NCI-H446 treated with DMSO at 0.1 percent for 48 hours (cell line): Measurements from ENCODE around the gene CD247.

Experiments
- DNase-seq: peaks from one replicate; lab custom pipeline; 2025; lab: John Stamatoyannopoulos, UW

The CD247 gene

DNA sequence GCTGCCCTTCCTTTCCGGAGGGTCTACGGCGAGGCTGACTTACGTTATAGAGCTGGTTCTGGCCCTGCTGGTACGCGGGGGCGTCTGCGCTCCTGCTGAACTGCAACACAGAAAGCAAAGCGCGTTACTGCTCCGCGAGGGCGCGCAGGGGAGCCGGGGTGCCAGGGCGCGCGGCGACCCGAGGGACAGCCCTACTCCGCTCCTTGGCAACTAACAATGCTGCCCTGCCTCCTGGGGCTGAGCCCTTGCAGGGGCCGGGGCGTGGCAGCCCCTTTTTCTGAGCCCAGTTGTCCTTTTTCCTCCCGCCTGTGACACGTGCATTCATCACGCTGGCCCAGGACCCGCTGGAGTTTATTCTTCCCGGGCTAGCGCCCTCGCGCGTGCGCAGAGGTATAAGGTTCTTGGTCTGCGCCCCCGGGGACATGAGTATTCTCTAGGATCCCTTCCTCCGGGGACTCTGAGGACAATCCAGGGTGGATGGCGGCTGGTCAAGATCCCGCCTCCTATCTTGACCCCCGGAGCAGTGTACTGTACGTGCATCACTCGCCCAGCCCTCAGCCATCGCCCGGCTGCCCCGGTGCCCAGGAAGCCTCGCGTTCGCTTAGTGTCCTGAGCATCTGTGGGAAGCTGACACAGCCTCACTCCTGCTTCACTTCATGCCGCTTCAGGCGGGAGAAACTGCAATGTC, 78.9 kb downstream of the CD247 start:
- DNase-seq = no peak

DNA sequence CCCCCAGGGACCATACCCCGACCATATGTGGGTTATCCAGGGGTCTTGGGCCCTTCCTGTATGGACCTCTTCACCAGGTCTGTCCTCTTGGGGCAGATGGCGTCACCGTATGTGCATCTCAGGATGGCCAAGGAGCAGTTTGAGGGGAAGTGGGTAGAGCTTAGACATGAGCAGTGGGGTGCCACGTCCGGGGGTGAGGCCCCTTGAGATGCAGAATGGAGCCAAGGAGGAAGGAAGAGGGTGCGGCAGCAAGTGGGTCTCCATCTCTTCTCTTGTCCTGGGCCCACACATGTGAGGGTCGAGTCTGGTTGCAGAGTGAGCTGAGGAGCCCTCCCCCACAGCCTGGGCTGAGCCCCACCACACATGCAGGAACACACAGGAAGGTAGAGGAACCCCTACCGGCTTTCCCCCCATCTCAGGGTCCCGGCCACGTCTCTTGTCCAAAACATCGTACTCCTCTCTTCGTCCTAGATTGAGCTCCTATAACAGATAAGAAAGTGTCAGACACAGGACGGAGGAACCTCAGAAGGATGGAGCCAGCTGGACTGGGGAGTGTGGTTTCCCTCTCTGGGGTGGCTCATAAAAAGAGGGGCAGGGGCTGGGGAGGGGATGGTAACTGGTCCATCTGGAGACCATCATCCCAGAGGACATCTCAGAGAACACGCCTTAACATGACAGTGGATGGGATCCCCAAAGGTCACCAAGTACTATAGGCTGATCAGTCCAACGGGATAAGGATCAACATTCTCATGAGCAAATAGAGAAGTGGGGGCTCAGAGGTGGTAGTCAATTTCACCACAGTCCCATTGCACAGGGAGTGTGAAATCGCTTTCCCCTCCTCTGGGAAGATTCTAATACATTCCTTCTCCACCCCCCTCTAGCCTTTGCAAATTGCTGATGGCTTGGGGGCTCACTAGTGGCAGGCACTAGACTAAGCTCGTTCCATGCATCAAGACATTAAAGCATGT, 79.9 kb downstream of the CD247 start:
- DNase-seq = no peak

GRCh38 chr1:167435484-167435883, 82.8 kb downstream of the CD247 start:
- DNase-seq = no peak

GRCh38 chr1:167434306-167434705, 84.0 kb downstream of the CD247 start:
- no peak for DNase-seq

DNA sequence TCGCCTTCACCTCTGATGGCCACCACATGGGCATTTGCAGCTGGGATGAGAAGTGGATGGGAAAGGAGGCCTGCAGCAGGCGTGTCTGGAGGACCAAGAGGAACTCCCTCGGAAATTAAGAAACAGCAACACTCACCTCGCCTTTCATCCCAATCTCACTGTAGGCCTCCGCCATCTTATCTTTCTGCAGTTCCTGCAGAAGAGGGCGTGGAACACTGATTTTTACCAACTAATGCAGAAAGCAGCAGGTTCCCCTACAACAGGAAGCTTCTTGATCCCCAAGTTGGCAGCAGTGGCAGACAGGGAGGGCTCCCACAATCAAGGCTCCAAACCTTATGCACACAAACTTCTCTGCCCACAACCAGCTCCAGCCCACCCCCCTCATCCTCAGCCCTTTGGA, 84.4 kb downstream of the CD247 start:
- no peak for DNase-seq

GRCh38 chr1:167432780-167433179, 85.5 kb downstream of the CD247 start:
- DNase-seq = no peak

DNA sequence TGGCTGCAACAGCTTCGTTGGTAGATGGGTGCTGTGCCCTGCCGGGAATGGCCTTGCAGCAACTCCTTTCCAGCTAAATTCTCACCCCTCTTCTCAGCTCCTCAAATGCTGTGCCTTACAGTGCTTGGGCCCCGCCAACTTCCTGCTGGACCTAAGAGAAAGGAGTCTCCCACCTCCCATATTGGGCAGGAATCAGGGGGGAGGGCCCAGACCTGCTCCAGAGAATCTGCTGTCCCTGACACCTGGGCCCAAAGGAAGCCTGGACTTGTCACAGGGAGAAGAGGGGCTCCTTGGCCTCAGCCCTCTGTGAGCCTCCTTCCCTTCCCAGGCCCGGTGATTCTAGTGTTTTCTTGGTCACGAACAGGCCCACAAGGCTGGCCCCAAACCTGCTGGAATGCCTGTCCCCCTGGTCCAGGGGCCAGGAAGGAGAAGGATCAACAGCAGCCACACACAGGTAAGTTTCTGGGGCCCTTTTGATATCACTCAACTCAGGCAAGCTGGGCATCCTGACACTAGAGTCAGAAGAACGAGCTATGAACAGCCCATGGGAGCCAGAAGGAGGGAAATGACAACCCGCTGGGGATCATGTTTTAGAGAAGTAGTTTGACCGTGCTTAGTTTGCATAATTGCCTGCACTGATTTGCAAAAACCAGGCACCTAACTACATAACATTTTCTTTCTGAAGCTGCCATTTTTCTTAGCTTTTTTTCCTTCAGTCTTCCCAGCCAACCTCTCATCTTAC, 86.2 kb downstream of the CD247 start:
- DNase-seq = no peak

DNA sequence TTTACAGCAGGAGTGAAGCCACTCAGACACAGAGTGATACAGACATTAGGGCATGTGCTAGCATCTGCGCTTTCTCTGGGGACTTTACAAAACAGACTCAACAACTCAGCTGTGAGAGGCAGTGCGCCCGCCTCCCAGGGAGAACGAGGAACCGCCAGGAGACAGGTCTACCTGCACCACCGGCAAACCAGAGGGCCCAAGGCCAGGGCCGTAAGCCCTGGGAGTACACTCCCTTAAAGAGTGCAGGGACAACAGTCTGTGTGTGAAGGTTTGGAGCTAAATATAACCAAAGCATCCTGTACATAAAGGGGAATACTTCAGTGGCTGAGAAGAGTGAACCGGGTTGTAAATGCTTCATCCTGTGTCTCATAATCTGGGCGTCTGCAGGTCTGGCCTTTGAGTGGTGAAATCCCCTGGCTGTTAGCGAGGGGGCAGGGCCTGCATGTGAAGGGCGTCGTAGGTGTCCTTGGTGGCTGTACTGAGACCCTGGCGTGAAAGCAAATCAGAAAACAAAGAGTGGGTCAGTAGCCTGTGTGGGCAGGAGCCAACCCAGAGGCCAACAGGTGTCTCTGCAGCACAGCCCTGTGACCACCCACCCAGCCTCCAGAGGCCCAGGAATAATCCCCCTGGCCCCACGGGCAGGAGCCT, 86.9 kb downstream of the CD247 start:
- DNase-seq = no peak

DNA sequence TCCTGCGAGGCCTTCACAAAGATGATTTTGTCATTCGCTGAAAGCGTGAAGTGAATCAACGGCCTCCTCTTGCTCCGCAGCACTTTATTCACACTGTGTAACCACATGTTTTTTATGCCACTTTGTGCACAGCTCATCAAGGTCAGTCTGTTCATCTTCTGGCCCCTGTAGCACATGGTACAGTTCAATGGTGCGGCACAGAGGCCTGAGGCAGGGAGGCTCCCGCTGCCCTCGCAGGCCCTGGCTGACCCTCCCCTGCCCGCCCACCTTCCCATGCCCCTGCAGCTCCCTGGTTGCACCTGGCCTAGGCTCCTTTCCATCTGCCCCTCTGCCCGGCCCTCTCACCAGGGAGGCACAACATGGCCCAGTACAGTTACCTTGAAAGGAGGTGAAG, 87.5 kb downstream of the CD247 start:
- DNase-seq = no peak

GRCh38 chr1:167430134-167430848, 88.0 kb downstream of the CD247 start:
- no peak for DNase-seq

DNA sequence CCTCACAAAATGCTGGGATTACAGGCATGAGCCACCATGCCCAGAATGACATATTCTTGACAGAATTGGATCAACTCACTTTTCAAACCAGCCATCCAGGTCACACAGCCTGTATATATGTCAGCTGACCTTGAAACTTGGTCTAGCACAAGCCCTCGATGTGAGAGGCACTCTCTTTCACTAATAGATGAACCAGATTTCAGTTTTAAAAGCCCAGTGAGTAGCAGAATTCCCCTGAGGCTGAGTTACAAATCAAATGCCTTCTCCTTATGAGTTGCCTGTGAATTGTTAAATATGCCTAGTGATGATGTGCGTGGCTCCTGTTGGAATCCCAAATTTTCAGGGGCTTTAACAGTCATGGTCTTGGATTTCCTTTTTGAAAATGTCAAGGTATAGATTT, 88.7 kb downstream of the CD247 start:
- no peak for DNase-seq

DNA sequence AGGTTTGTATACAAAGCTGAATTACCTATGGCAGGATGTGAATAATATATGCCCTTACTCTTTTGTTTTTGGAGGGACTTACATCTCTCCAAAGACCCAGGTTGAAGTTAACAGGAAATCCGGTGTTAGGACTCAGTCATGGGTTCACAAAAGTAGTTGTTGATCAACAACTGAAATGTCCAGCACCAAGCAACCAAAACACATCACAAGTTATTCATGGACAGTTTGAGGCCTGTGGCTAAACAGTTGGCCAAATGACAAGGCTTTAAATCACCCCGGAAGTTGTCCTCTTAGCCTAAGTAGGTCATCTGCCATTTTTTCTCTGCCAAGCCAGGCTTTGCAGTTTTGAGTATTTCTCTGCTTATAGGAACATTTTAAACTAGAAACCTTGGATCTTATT, 89.9 kb downstream of the CD247 start:
- DNase-seq = no peak

DNA sequence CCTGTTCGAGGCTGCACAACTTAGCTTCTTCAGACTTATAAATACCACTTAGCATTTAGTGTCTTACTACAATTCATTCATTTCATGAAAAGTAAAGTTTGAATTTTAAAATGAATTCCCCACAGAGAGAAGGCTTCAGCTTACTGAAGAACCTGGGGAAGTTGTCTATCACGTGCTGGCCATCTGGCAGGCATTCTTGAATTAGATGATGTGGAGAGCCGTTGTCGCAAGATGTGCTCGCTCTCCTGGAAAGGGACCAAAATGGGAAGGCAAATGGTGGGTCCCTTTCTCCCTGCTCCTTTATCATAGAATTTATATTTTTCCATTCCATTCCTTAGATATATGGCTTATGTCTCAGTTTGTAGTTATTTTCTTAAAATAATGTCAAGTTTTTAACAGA, 90.5 kb downstream of the CD247 start:
- peak; percentile 40 for DNase-seq

- no peak for DNase-seq
Measured at GRCh38 chr1:167426716-167427115, 91.6 kb downstream of the CD247 start.

DNA sequence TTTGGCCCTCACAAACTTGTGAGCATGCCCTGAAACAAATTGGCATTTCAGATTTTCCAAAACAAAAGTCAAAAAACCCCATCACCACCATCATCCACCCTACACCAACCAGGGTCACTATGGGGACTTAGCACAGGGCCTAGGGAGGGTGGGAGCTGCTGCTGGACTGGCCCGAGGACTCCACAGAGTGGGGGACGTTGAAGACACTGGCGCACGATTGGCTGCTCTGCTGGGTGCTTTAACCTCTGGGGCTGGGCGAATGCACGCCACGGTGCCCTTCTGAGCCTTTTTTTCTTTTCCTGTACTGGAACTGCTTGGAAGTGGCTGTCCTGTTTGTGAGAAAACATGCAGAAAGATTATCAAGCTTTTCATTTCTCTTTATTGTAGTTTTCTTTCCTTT, 92.8 kb downstream of the CD247 start:
- DNase-seq = no peak

- no peak for DNase-seq
Measured at GRCh38 chr1:167423684-167424619, 94.4 kb downstream of the CD247 start.

DNA sequence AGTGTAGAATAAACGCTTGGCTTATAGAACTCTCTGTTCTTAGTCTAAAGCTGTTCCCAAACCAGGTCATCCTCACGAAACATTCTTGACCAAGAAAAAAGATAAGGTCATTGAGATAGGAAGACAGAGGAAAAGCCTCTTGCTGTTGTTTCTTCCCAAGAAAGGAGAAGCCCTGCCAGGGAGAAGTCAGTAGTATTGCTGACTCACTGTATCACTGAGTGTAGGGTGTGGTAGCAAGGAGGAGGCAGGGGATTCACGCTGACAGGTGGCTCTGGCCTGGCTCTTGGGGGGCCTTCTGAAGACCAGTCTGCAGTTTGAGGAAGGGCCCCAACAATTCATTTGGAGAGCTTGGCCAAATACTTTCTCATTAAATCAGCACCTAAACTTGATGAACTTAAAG, 97.8 kb downstream of the CD247 start:
- DNase-seq = no peak

DNA sequence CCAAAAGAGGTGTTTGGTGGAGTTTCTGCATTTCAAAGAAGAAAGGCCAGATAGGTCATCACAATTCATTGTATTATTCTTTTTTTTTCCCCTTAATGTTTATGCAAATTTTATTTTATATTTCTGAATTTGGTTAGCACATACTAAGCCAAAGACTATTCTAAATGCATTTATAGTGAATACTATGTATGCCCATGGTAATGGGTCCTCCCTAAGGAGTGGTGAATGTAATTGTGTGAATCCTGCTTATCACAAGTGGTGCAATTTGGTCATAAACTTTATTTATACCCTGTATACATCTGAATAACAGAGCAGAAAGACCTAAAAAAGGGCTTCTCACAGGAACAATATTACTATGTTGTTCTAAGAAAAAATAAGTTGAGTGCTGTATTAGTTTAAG, 99.1 kb downstream of the CD247 start:
- no peak for DNase-seq

- no peak for DNase-seq
Measured at GRCh38 chr1:167418391-167418790, 99.9 kb downstream of the CD247 start.

- no peak for DNase-seq
Measured at GRCh38 chr1:167416506-167416905, 101.8 kb downstream of the CD247 start.
